Choroid plexus epithelial cell (primary cell): Measurements from ENCODE around the gene DIPK1A.
A peak's percentile ranks its signal among the peaks of the same experiment; 100 is the strongest.

Experiments
- DNase-seq: peaks from one replicate; pipeline ENCODE4 v3.0.0-alpha.2; 2010; ENCODE audit warnings: low read depth
- H3K4me3 ChIP-seq: 2 replicates; pipeline ENCODE4 v1.5.1; 2011; ENCODE audit warnings: low read depth, mild to moderate bottlenecking, control low read depth, low read length, moderate library complexity
- CTCF ChIP-seq: conservative IDR thresholded peaks from 2 replicates; pipeline ENCODE4 v1.5.1; 2011; ENCODE audit warnings: low read depth, mild to moderate bottlenecking, control low read depth, inconsistent platforms, low read length, moderate library complexity

The DIPK1A gene

GRCh38 chr1:92940541-92940940 is 20.7 kb downstream of the DIPK1A start:
- TF ChIP-seq CTCF: no peak
- H3K4me3 ChIP-seq: no peak overlapping the region
- DNase-seq: peak; percentile 46

- DNase-seq: no peak
- H3K4me3 ChIP-seq: no peak overlapping the region
These were observed 23.5 kb downstream of the DIPK1A start for GRCh38 chr1:92937731-92938130.

GRCh38 chr1:92936865-92937264 is 24.4 kb downstream of the DIPK1A start:
- no peak for TF ChIP-seq CTCF
- H3K4me3 ChIP-seq: no peak overlapping the region
- no peak for DNase-seq

More at GRCh38 chr1:92937731-92938130, 23.5 kb downstream of the DIPK1A start:
- TF ChIP-seq CTCF: no peak

- TF ChIP-seq CTCF: no peak
- peak; percentile 73 for DNase-seq
- H3K4me3 ChIP-seq: no peak overlapping the region
These were observed 26.6 kb downstream of the DIPK1A start for GRCh38 chr1:92934395-92935378.

- H3K4me3 ChIP-seq: no peak overlapping the region
- TF ChIP-seq CTCF: no peak
These were observed 27.8 kb downstream of the DIPK1A start for GRCh38 chr1:92933459-92933858.

GRCh38 chr1:92931691-92932090 is 29.6 kb downstream of the DIPK1A start:
- no peak for TF ChIP-seq CTCF
- no peak for DNase-seq

More at GRCh38 chr1:92933459-92933858, 27.8 kb downstream of the DIPK1A start:
- peak; percentile 42 for DNase-seq

More at GRCh38 chr1:92931691-92932090, 29.6 kb downstream of the DIPK1A start:
- H3K4me3 ChIP-seq: no peak overlapping the region
